ENCODE measurements around the gene TMEM151B.
A peak's percentile ranks its signal among the peaks of the same experiment; 100 is the strongest.

Gene TMEM151B

DNA sequence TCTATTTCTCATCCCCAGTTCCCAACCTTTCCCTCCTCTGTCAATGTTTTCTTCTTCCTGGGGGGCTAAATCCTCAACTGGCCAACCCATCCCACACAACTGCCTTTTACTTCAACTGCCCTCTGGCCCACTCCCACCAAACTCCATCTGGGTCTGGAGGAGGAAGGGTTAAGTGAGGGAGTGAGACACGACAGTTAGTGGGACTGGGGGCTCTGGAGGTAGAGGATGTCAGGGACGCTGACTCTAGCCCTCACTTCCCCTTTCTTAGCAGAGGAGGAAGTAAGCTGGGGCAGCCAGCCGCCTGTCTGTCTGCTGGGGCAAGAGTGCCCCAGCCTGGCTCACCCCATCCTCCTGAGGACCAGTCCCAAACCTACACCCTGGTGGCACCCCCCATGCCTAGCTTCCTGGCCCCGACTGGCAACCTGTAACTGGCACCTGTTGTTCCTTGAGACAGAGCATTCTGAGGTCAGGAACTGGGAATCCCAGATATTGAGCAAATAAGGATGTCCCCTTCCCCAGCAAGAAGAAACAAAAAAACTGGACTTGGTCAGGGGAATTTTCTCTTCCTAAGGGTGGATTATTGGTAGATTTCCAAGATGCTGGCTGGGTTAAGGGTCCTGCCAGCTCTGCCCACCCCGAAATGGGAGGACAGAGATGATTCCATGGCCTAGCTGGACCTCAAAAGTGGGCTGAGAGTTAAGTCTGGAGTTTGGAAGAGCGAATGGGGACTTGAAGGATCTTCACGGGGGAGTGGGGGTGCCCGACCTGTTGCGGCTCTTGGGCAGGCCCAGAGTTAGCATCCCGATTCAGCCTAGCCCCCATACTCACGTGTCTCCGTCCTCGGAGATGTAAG lies 5.9 kb upstream of the TMEM151B start:
- TF ChIP-seq, protein P1, sequence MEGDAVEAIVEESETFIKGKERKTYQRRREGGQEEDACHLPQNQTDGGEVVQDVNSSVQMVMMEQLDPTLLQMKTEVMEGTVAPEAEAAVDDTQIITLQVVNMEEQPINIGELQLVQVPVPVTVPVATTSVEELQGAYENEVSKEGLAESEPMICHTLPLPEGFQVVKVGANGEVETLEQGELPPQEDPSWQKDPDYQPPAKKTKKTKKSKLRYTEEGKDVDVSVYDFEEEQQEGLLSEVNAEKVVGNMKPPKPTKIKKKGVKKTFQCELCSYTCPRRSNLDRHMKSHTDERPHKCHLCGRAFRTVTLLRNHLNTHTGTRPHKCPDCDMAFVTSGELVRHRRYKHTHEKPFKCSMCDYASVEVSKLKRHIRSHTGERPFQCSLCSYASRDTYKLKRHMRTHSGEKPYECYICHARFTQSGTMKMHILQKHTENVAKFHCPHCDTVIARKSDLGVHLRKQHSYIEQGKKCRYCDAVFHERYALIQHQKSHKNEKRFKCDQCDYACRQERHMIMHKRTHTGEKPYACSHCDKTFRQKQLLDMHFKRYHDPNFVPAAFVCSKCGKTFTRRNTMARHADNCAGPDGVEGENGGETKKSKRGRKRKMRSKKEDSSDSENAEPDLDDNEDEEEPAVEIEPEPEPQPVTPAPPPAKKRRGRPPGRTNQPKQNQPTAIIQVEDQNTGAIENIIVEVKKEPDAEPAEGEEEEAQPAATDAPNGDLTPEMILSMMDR (conservative IDR thresholded peaks at IDR 0.05), result no peak
- H3K27ac ChIP-seq, result peak overlapping the region; percentile 85

DNA sequence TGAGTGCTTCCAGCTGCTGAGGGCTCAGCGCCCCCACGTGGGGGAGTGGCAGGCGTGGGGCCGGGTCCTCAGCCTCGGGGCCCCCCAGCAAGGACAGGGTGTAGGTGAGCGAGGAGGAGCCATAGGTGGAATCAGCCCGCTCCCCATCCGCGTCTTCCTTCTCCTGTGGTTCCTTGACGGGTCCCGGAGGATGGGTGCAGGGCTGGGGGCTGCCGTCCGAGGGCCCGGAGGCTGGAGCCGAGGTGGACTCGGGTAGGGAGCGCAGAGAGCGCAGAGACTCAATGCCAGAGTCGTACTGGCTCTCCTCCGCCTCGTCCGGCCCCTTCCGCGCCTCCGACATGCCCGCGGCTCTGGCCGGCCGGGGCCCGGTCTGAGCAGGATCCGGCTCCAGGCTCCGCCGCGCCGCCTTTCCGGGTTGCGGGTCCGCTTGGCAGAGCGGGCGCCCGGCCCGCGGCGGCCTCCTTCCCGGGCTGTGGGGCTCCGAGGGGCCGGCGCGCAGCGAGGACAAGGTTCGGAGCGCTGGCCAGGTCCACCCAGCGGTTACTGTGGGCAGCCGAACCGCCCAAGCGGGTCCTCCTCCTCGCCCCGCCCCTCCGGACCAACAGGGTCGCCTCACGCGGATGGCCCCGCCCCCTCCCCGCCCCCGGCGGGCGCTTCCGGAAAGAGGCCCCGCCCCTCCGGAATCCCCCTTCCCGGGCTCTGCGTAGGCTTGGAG lies 5.1 kb upstream of the TMEM151B start, which contains the start of gene NFKBIE:
Gene NFKBIE (minus strand): TSS at position 545 of the 715 bp plus-strand sequence. CDS start 205 bp downstream, at position 340.
- peak within 1 kb of the TSS; percentile 85 for H3K27ac ChIP-seq
- TF ChIP-seq, protein P1 (conservative IDR thresholded peaks at IDR 0.05), result peak; percentile 66

DNA sequence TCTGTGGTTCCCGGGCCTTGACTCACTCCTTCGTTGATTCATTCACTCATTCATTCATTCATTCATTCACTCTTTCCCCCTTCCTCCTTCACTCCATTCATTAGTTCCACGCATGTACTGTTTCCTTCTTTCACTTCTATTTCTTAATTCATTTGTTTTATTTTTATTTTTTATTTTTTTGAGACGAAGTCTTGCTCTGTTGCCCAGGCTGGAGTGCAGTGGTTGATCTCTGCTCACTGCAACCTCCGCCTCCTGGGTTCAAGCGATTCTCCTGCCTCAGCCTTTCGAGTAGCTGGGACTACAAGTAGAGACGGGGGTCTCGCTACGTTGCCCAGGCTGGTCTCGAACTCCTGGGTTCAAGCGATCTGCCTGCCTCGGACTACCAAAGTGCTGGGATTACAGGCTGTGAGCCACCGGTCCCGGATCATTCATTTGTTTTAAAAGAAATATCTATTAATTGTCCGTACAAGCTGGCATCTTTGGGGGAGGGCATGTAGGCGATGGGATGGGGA lies 4.5 kb upstream of the TMEM151B start:
- TF ChIP-seq, protein P1 (conservative IDR thresholded peaks at IDR 0.05), result no peak
- peak overlapping the region; percentile 85 for H3K27ac ChIP-seq

- TF ChIP-seq, protein P1 (conservative IDR thresholded peaks at IDR 0.05), result no peak
- H3K27ac ChIP-seq, result peak overlapping the region; percentile 85; the same call in 1 of the 2 replicates
Measured at GRCh38 chr6:44266347-44266746, 3.9 kb upstream of the TMEM151B start.

DNA sequence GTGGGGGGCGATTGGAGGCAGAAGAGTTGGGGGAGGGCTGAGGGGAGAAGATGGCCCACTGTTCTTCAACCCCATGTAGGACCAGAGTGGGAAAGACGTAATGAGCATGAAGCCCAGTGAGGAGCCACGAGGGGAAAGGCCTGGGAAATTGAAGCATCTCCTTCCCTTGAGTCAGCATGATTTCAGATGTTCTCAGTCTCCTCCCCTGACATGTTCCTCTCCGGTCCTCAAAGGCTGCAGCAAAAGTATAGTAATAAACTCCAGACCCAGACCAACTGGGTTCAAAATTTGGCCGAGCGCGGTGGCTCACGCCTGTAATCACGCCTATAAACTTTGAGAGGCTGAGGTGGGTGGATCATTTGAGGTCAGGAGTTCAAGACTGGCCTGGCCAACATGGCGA lies 3.0 kb upstream of the TMEM151B start:
- TF ChIP-seq, protein P1 (conservative IDR thresholded peaks at IDR 0.05), result no peak

DNA sequence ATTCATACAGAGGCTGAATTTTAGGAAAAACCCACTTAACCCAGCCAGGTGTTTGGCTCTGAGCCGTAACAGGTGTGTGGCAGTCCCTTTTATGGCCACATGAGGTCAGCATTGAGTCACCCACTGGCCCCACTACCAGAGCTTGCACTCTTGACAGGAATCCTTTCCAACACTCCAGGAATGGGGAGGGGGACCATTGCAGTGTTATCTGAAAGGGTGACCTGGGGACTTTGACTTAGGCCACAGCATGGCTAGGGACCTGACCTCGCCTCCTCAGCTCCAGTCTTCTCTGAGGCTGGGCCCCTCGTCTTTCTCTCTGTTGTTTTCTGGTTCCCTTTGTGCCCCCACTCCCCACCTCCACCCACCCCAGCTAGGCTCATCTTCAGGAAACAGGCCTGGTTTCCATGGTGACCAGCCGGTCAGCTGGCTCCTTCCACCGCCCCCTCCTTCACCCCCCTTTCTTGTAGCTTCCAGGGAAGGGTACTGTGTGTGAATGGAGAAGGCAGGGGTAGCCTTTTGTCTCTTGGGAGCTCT lies 2.1 kb upstream of the TMEM151B start:
- no peak overlapping the region for H3K27ac ChIP-seq
- TF ChIP-seq, protein P1 (conservative IDR thresholded peaks at IDR 0.05), result peak; percentile 99

More for the DNA sequence above, 3.0 kb upstream of the TMEM151B start:
- H3K27ac ChIP-seq, result no peak overlapping the region

Measured in VCaP (cell line).